Measurements from ENCODE around the gene EIF4E2. TPM values are rescaled to one million over a fixed set of nuclear protein-coding genes. Genes with fewer than 3 reads are reported as not detected.

EIF4E2 gene
- total and polyA plus RNA-seq, 2 donors (not counting 3 experiments of a cell fraction or from before 2014, with no cell fraction given) = 50.0 to 96.5 TPM

DNA sequence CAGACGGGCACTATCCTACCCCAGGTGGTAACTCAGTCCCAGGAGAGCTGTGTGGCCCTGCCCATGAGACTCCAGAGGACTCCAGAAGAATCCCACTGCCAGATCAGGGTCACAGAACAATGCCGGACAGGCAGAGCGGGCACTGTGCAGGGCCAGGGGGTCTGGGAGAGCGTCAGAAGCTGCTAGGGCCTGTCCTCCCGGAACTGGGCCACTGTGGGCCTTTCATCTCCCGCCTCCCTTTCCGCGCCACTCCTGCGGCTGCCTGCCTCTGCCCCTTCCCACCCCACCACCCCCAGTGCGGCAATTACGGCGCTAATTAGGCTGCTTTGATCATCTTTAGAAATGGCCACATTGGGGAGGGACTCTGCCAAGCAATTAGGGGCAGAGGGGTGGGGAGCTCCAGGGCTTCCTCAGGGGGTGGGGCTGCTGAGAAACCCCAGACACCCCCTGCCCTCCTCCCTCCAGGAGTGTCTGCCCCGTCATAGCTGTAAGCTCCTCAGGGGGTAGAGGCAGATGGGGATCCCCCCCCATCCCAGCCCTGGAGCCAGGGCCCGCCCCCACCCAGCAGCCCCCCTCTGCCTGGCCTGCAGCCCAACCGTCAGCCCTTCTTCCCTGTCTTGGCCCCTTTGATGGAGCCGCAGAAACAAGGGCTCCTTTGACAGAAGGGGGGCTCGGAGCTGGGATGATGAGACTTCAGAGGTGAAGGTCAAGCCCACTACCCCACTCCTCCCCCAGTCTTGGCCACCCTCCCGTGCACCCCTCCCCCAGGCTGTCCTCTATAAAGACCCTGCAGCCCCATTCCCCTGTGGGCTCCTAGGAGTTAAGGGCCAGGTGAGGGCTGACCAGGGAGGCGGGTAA lies 30.7 kb upstream of the EIF4E2 start, which contains the start of gene PRSS56:
Gene PRSS56 (plus strand): TSS at position 808 of the 858 bp plus-strand sequence. CDS start 211 bp downstream, outside the sequence.
- H4K20me1 ChIP-seq (replicated peaks; ENCODE audit: control insufficient read depth, extremely low read depth, insufficient read depth, low read length) = no peaks in the 10 kb centered on the region
- intact Hi-C loops (cut with micrococcal nuclease) = loop anchor here (5.0 kb wide), 1 partner anchor 613 kb away; no protein-coding TSS in a partner anchor
- CTCF ChIA-PET = interaction anchor here (0.5 to 4.6 kb wide), 5 partner anchors 73 to 1907 kb away, joined by 3 to 44 read pairs (median 9); no protein-coding TSS in a partner anchor
- no peaks in the 10 kb centered on the region for H3K79me2 ChIP-seq (ENCODE audit: control insufficient read depth, insufficient read depth, low read length)
- FAIRE-seq = no peak
- H3K27ac ChIP-seq (ENCODE audit: insufficient read depth, low read depth, low read length) = no peak within 1 kb of the TSS
- TF ChIP-seq JUN (IDR thresholded peaks at IDR 0.05; ENCODE audit: borderline replicate concordance, insufficient read depth, insufficient read length, low read depth) (no peak), GATA2 (IDR thresholded peaks at IDR 0.05; ENCODE audit: insufficient read depth, insufficient read length, low read depth, low read length) (no peak), POLR2AphosphoS5 (IDR thresholded peaks at IDR 0.05; ENCODE audit: insufficient read depth, low read depth, low read length) (no peak), FOS (IDR thresholded peaks at IDR 0.05; ENCODE audit: borderline replicate concordance, insufficient read depth, low read length) (no peak), EZH2 (IDR thresholded peaks at IDR 0.05; ENCODE audit: borderline replicate concordance, low read depth, low read length, severe bottlenecking) (no peak), POLR2A (IDR thresholded peaks at IDR 0.05; ENCODE audit: low read depth, low read length) (no peak), MYC (IDR thresholded peaks at IDR 0.05; ENCODE audit: low read depth, low read length) (no peak)
- TF ChIP-seq, protein P1, sequence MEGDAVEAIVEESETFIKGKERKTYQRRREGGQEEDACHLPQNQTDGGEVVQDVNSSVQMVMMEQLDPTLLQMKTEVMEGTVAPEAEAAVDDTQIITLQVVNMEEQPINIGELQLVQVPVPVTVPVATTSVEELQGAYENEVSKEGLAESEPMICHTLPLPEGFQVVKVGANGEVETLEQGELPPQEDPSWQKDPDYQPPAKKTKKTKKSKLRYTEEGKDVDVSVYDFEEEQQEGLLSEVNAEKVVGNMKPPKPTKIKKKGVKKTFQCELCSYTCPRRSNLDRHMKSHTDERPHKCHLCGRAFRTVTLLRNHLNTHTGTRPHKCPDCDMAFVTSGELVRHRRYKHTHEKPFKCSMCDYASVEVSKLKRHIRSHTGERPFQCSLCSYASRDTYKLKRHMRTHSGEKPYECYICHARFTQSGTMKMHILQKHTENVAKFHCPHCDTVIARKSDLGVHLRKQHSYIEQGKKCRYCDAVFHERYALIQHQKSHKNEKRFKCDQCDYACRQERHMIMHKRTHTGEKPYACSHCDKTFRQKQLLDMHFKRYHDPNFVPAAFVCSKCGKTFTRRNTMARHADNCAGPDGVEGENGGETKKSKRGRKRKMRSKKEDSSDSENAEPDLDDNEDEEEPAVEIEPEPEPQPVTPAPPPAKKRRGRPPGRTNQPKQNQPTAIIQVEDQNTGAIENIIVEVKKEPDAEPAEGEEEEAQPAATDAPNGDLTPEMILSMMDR (IDR thresholded peaks at IDR 0.05; ENCODE audit: extremely low read depth in 1 of 2, insufficient read depth in 1 of 2, low read depth in 1 of 2, low read length in 2 of 2) = no peak
- TF ChIP-seq, protein P2, sequence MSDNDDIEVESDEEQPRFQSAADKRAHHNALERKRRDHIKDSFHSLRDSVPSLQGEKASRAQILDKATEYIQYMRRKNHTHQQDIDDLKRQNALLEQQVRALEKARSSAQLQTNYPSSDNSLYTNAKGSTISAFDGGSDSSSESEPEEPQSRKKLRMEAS (IDR thresholded peaks at IDR 0.05; ENCODE audit: insufficient read depth, insufficient read length) = no peak
- H3K4me3 ChIP-seq (replicated peaks in 1 of 3; ENCODE audit: insufficient read depth in 1 of 3, low read depth in 1 of 3, low read length in 3 of 3) = no peak within 1 kb of the TSS
- H3K36me3 ChIP-seq (ENCODE audit: control insufficient read depth in 2 of 2, extremely low read depth in 1 of 2, insufficient read depth in 2 of 2, low read length in 2 of 2) = no peaks in the 10 kb centered on the region
- H3K4me1 ChIP-seq (ENCODE audit: control insufficient read depth, extremely low read depth, insufficient read depth, low read length) = no peaks in the 10 kb centered on the region
- no peaks in the 10 kb centered on the region for H3K9me1 ChIP-seq (replicated peaks; ENCODE audit: control insufficient read depth, extremely low read depth, insufficient read depth, low read length)
- H2AFZ ChIP-seq (ENCODE audit: low read depth, low read length) = no peak within 1 kb of the TSS
- POLR2A ChIA-PET = no interaction called here
- no peak within 1 kb of the TSS for H3K4me2 ChIP-seq (ENCODE audit: insufficient read depth, low read length)
- peaks cover 21 to 31% of the 10 kb centered on the region in 2 experiments for H3K27me3 ChIP-seq (ENCODE audit: control insufficient read depth in 2 of 2, insufficient read depth in 2 of 2, low read length in 2 of 2)
- no peak for DNase-seq (ENCODE audit: low read depth, low spot score)
- dilution Hi-C loops (cut with MboI; ENCODE audit: extremely low pct_ligation_motif_present, low sequenced_read_pairs) = no loop called here
- H3K9me3 ChIP-seq (replicated peaks; ENCODE audit: control insufficient read depth, insufficient read depth, low read length) = no peaks in the 10 kb centered on the region
- H3K9ac ChIP-seq (replicated peaks; ENCODE audit: extremely low read depth, insufficient read depth, low read length) = no peak within 1 kb of the TSS
- no TSS peak for BruUV-seq (replicated peaks)

Data from endothelial cell of umbilical vein (primary cell).